HEK293 (cell line): ENCODE results near the gene SYNGR3.

Experiments
- CTCF ChIA-PET: fragments of 350-600 bp; formaldehyde crosslinking; extraction: SDS; loops from one replicate; lab custom pipeline; 2021; ENCODE audit warnings: antibody characterized with exemption; lab: Yijun Ruan, JAX
- POLR2A ChIA-PET: fragments of 300-600 bp; formaldehyde crosslinking; extraction: SDS; loops from one replicate; lab custom pipeline; 2020; ENCODE audit warnings: antibody characterized with exemption, inconsistent platforms; lab: Yijun Ruan, JAX
- H3K27ac ChIP-seq: fragments of 200-500 bp; sonication (Bioruptor generic); 2 replicates; pipeline ENCODE4 v1.5.1; 2014; ENCODE audit warnings: low read depth, low read length, control low read depth, inconsistent platforms; ENCODE audit errors: extremely low read depth
- H3K36me3 ChIP-seq, 2 experiments: fragments of 200-500 bp in 1 of 2; sonication (Bioruptor generic) in 1 of 2; 1 replicate in 1 of 2; 2 replicates in 1 of 2; pipeline ENCODE4 v1.5.1; 2014 to 2017; ENCODE audit warnings: inconsistent platforms in 2 of 2, low read length in 2 of 2; ENCODE audit not compliant: control insufficient read depth in 2 of 2, insufficient read depth in 1 of 2
- H3K4me1 ChIP-seq: fragments of 200-500 bp; sonication (Bioruptor generic); 2 replicates; pipeline ENCODE4 v1.5.1; 2014; ENCODE audit warnings: mild to moderate bottlenecking, low read length, inconsistent platforms; ENCODE audit not compliant: control insufficient read depth, insufficient read depth
- H3K4me3 ChIP-seq: 2 replicates; pipeline ENCODE4 v1.5.1; 2011; ENCODE audit warnings: low read depth, mild to moderate bottlenecking, control low read depth, low read length, moderate library complexity
- H3K9me3 ChIP-seq: fragments of 200-500 bp; sonication (Bioruptor generic); 2 replicates; pipeline ENCODE4 v1.5.1; 2014; ENCODE audit warnings: low read depth, low read length, inconsistent platforms; ENCODE audit not compliant: control insufficient read depth, insufficient read depth
- BCL11B ChIP-seq: fragments of 450-650 bp; formaldehyde crosslinking; IDR thresholded peaks from 2 replicates; pipeline ENCODE4 v1.5.1; 2016; ENCODE audit warnings: low read depth, missing biosample characterization, missing genetic modification characterization
- CTCF ChIP-seq: fragments of 450-650 bp; formaldehyde crosslinking; IDR thresholded peaks from 2 replicates; pipeline ENCODE4 v1.5.1; 2016; ENCODE audit warnings: missing biosample characterization, missing genetic modification characterization
- HIC1 ChIP-seq: fragments of 450-650 bp; formaldehyde crosslinking; IDR thresholded peaks from 2 replicates; pipeline ENCODE4 v1.5.1; 2016; ENCODE audit warnings: missing biosample characterization, missing genetic modification characterization
- KLF10 ChIP-seq: fragments of 450-650 bp; IDR thresholded peaks from 2 replicates; pipeline ENCODE4 v1.5.1; 2018; ENCODE audit warnings: missing biosample characterization, mild to moderate bottlenecking, missing genetic modification characterization
- PRDM6 ChIP-seq: fragments of 450-650 bp; formaldehyde crosslinking; IDR thresholded peaks from 2 replicates; pipeline ENCODE4 v1.5.1; 2017; ENCODE audit warnings: missing biosample characterization, missing genetic modification characterization
- ZBTB26 ChIP-seq: fragments of 450-650 bp; formaldehyde crosslinking; optimal IDR thresholded peaks from 2 replicates; pipeline ENCODE3; 2016; ENCODE audit warnings: missing biosample characterization, mild to moderate bottlenecking, missing genetic modification characterization
- ZEB2 ChIP-seq: fragments of 450-650 bp; formaldehyde crosslinking; IDR thresholded peaks from 2 replicates; pipeline ENCODE4 v1.5.1; 2016; ENCODE audit warnings: missing biosample characterization, missing genetic modification characterization
- ZFHX2 ChIP-seq: fragments of 450-650 bp; formaldehyde crosslinking; conservative IDR thresholded peaks from 2 replicates; pipeline ENCODE4 v1.5.1; 2016; ENCODE audit warnings: missing biosample characterization, missing genetic modification characterization
- ZFP69B ChIP-seq: fragments of 450-650 bp; formaldehyde crosslinking; IDR thresholded peaks from 2 replicates; pipeline ENCODE4 v1.5.1; 2016; ENCODE audit warnings: missing biosample characterization, missing genetic modification characterization
- ZNF148 ChIP-seq: fragments of 450-650 bp; formaldehyde crosslinking; IDR thresholded peaks from 2 replicates; pipeline ENCODE4 v1.5.0; 2017; ENCODE audit warnings: missing biosample characterization, missing genetic modification characterization, borderline replicate concordance
- ZNF23 ChIP-seq: fragments of 450-650 bp; formaldehyde crosslinking; IDR thresholded peaks from 2 replicates; pipeline ENCODE4 v1.5.1; 2016; ENCODE audit warnings: missing biosample characterization, missing genetic modification characterization, borderline replicate concordance
- ZNF266 ChIP-seq: fragments of 450-650 bp; formaldehyde crosslinking; IDR thresholded peaks from 2 replicates; pipeline ENCODE4 v1.5.1; 2016; ENCODE audit warnings: missing biosample characterization, missing genetic modification characterization, low read depth
- ZNF274 ChIP-seq, 2 experiments: fragments of 200-500 bp in 1 of 2; fragments of 450-650 bp in 1 of 2; sonication (Bioruptor generic) in 1 of 2; formaldehyde crosslinking in 1 of 2; IDR thresholded peaks; 2 replicates each; pipeline versions ENCODE4 v1.5.1 to v1.6.1; 2014 to 2016; ENCODE audit warnings: borderline replicate concordance in 1 of 2, inconsistent platforms in 1 of 2, low read length in 1 of 2, missing biosample characterization in 1 of 2, missing genetic modification characterization in 1 of 2
- ZNF280C ChIP-seq: fragments of 450-650 bp; formaldehyde crosslinking; IDR thresholded peaks from 2 replicates; pipeline ENCODE4 v1.5.1; 2016; ENCODE audit warnings: missing biosample characterization, missing genetic modification characterization
- ZNF341 ChIP-seq: fragments of 450-650 bp; formaldehyde crosslinking; IDR thresholded peaks from 2 replicates; pipeline ENCODE4; 2016; ENCODE audit warnings: low read depth, missing biosample characterization, missing genetic modification characterization
- ZNF677 ChIP-seq: fragments of 450-650 bp; IDR thresholded peaks from 2 replicates; pipeline ENCODE4 v1.5.0; 2018; ENCODE audit warnings: missing biosample characterization, mild to moderate bottlenecking, missing genetic modification characterization, moderate library complexity
- ZNF692 ChIP-seq: fragments of 450-650 bp; formaldehyde crosslinking; IDR thresholded peaks from 2 replicates; pipeline ENCODE4 v1.5.1; 2016; ENCODE audit warnings: missing biosample characterization, missing genetic modification characterization
- ZNF792 ChIP-seq: fragments of 450-650 bp; formaldehyde crosslinking; IDR thresholded peaks from 2 replicates; pipeline ENCODE4 v1.5.1; 2016; ENCODE audit warnings: missing biosample characterization, missing genetic modification characterization

Gene SYNGR3

GRCh38 chr16:2038382-2039231 is 48.8 kb downstream of the SYNGR3 start (continued):
- TF ChIP-seq KLF10 (tag by site-specific recombination) (no peak), ZNF266 (tag by site-specific recombination) (no peak), CTCF (tag by site-specific recombination) (no peak), ZNF677 (tag by site-specific recombination) (no peak), ZBTB26 (tag by site-specific recombination) (no peak), ZNF692 (tag by site-specific recombination) (no peak), ZNF274 (IDR thresholded peaks at IDR 0.05; ENCODE audit: low read length) (no peak), ZNF274 (tag by site-specific recombination; IDR thresholded peaks at IDR 0.05; ENCODE audit: borderline replicate concordance) (no peak)
- TF ChIP-seq, all 188 proteins: peak for 3

GRCh38 chr16:2039274-2040031 is 49.7 kb downstream of the SYNGR3 start:
- no peaks in the 10 kb centered on the region for H3K9me3 ChIP-seq
- H3K27ac ChIP-seq: no peak overlapping the region
- no peak overlapping the region for H3K4me3 ChIP-seq
- POLR2A ChIA-PET: interaction anchor here (1.3 to 2.4 kb wide), 2 partner anchors 12 to 116 kb away, joined by 6 read pairs; partner anchors contain the start of gene TRAF7
- peaks cover 0 to 20% of the 10 kb centered on the region in 2 experiments; a peak in 2 of 3 replicates for H3K36me3 ChIP-seq
- CTCF ChIA-PET: no interaction called here
- peaks cover 4% of the 10 kb centered on the region; the same call in 1 of the 2 replicates for H3K4me1 ChIP-seq
- TF ChIP-seq HIC1: peak; percentile 29; the same call in 1 of the 2 replicates
- no peak for TF ChIP-seq ZNF792 (tag by site-specific recombination)
- TF ChIP-seq ZEB2: no peak
- no peak for TF ChIP-seq PRDM6 (tag by site-specific recombination)
- 0 out of 2 replicates have a peak, but pooled peaks have one; percentile 18 for TF ChIP-seq ZNF341 (tag by site-specific recombination)
- no peak for TF ChIP-seq ZNF148 (tag by site-specific recombination)
- TF ChIP-seq ZNF280C: no peak
- TF ChIP-seq ZFP69B (tag by site-specific recombination): no peak
- peak; percentile 57 for TF ChIP-seq BCL11B
- peak; percentile 41 for TF ChIP-seq ZFHX2 (tag by site-specific recombination)
- TF ChIP-seq ZNF23: no peak
